ENCODE data around the gene CRACDL.

- no peak for TF ChIP-seq TEAD4 (IDR thresholded peaks at IDR 0.05)
- TF ChIP-seq, protein P1, sequence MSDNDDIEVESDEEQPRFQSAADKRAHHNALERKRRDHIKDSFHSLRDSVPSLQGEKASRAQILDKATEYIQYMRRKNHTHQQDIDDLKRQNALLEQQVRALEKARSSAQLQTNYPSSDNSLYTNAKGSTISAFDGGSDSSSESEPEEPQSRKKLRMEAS (IDR thresholded peaks at IDR 0.05) = no peak
- no peak for TF ChIP-seq TAF1 (IDR thresholded peaks at IDR 0.05; ENCODE audit: low read depth)
- no peak for TF ChIP-seq EP300 (IDR thresholded peaks at IDR 0.05; ENCODE audit: borderline replicate concordance)
- TF ChIP-seq RAD21 (IDR thresholded peaks at IDR 0.05; ENCODE audit: low read depth) = no peak
- TF ChIP-seq, protein P2, sequence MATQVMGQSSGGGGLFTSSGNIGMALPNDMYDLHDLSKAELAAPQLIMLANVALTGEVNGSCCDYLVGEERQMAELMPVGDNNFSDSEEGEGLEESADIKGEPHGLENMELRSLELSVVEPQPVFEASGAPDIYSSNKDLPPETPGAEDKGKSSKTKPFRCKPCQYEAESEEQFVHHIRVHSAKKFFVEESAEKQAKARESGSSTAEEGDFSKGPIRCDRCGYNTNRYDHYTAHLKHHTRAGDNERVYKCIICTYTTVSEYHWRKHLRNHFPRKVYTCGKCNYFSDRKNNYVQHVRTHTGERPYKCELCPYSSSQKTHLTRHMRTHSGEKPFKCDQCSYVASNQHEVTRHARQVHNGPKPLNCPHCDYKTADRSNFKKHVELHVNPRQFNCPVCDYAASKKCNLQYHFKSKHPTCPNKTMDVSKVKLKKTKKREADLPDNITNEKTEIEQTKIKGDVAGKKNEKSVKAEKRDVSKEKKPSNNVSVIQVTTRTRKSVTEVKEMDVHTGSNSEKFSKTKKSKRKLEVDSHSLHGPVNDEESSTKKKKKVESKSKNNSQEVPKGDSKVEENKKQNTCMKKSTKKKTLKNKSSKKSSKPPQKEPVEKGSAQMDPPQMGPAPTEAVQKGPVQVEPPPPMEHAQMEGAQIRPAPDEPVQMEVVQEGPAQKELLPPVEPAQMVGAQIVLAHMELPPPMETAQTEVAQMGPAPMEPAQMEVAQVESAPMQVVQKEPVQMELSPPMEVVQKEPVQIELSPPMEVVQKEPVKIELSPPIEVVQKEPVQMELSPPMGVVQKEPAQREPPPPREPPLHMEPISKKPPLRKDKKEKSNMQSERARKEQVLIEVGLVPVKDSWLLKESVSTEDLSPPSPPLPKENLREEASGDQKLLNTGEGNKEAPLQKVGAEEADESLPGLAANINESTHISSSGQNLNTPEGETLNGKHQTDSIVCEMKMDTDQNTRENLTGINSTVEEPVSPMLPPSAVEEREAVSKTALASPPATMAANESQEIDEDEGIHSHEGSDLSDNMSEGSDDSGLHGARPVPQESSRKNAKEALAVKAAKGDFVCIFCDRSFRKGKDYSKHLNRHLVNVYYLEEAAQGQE (IDR thresholded peaks at IDR 0.05; ENCODE audit: low read depth) = no peak
Measured at GRCh38 chr2:98795891-98796676, 139.9 kb downstream of the CRACDL start.
